ENCODE measurements around the gene UGT1A8. TPM values are rescaled to one million over a fixed set of nuclear protein-coding genes. Genes with fewer than 3 reads are reported as not detected.

The UGT1A8 gene
- total and polyA plus RNA-seq, 12 donors = 0.05 TPM; not detected in 11

DNA sequence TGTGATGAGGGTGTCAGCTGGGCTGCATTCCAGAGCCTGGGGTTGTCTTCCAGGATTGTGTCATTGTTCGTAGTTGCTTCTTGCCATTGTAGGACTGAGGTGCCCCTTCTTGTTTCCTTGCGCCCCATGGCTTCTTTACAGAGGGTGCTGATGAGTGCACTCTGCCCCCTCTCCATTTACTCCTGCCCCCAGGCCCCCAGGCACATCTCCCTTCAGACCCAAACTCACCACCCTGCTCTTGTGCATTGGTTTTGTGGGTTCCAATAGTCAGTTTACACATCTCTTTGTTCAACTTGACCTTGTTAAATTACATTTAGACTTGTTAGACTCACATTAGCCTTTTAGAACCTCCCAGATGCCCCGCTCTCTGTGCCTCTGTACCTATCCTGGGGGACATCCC lies 203.8 kb downstream of the UGT1A8 start:
- Histone ChIP-seq H3K4me3 (no peak overlapping the region), H3K27me3 (no peaks in the 10 kb centered on the region), H3K4me1 (replicated peaks in 1 of 2) (no peaks in the 10 kb centered on the region), H3K27ac (no peak overlapping the region), H3K36me3 (replicated peaks in 1 of 2) (no peaks in the 10 kb centered on the region), H3K9me3 (replicated peaks in 1 of 3) (no peaks in the 10 kb centered on the region)
- no peak for DNase-seq
- 83 to 95% (median 89%) methylated on average over 3 of the region's 3 CpGs for WGBS, 4 donors
- no peak for TF ChIP-seq POLR2A (IDR thresholded peaks at IDR 0.05)
- TF ChIP-seq, protein P1, sequence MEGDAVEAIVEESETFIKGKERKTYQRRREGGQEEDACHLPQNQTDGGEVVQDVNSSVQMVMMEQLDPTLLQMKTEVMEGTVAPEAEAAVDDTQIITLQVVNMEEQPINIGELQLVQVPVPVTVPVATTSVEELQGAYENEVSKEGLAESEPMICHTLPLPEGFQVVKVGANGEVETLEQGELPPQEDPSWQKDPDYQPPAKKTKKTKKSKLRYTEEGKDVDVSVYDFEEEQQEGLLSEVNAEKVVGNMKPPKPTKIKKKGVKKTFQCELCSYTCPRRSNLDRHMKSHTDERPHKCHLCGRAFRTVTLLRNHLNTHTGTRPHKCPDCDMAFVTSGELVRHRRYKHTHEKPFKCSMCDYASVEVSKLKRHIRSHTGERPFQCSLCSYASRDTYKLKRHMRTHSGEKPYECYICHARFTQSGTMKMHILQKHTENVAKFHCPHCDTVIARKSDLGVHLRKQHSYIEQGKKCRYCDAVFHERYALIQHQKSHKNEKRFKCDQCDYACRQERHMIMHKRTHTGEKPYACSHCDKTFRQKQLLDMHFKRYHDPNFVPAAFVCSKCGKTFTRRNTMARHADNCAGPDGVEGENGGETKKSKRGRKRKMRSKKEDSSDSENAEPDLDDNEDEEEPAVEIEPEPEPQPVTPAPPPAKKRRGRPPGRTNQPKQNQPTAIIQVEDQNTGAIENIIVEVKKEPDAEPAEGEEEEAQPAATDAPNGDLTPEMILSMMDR (IDR thresholded peaks at IDR 0.05) = no peak
- intact Hi-C loops (cut with DNase I) = no loop called here

DNA sequence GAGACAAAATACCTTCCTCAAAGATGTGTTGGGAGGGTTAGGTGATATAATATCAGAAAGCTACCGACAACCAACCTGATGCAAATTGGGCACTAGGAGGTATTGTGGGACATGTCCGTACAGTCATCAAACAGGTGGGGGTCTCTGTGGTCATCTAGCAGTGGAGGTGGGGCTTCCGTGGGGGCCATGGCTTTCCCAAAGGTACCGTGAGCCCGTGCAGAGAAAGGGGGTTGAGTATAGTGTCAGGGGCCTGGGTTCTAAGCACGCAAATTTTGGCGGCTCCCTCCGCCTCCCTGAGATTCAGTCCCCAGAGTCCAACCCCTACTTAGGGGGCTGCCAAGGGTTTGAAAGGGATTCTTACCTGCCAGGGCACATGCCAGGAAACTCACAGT lies 204.3 kb downstream of the UGT1A8 start:
- intact Hi-C loops (cut with DNase I) = no loop called here

DNA sequence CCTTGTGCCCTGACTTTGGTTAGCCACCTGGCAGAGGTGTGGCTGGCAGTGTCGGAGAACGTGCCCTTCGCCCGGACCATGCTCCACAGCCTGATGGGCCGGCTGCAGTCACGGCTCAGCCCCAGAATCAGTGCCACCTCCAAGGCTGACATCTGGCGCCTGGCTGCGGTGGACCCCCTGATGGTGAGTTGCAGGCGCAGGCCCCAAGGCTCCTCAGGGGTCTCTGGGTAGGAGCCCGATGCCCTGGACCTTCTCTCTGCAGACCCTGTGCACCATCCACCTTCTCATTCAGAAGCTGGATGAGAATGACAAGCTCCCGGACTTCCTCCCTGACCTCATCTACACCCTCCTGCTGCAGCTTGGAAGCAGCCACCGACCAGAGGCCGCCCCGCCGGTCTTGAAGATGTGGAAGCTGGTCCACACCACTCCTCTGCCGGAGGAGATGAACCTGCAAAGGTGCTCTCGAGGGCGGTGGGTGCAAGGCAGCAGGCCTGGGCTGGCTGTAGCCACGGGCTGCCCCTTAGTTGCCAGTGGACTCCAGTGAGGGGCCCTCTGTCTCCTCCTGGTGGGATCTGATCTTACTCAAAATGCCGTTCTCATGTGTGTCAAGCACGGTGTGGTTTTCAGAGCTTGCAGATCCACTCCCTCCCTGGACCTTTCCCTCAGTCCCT lies 204.8 kb downstream of the UGT1A8 start:
- no peak for DNase-seq
- TF ChIP-seq, protein P1 (IDR thresholded peaks at IDR 0.05) = no peak
- no peak for TF ChIP-seq POLR2A (IDR thresholded peaks at IDR 0.05)
- intact Hi-C loops (cut with DNase I) = no loop called here
- no peaks in the 10 kb centered on the region for H3K4me1 ChIP-seq (replicated peaks in 1 of 2)
- H3K4me3 ChIP-seq = no peak overlapping the region
- H3K27me3 ChIP-seq = no peaks in the 10 kb centered on the region
- H3K9me3 ChIP-seq (replicated peaks in 1 of 3) = no peaks in the 10 kb centered on the region
- H3K36me3 ChIP-seq (replicated peaks in 1 of 2) = no peaks in the 10 kb centered on the region
- H3K27ac ChIP-seq = no peak overlapping the region
- 85 to 93% (median 87%) methylated on average over 3 to 21 of the region's 21 CpGs for WGBS, 4 donors

More for the DNA sequence above, 204.3 kb downstream of the UGT1A8 start:
- TF ChIP-seq POLR2A (IDR thresholded peaks at IDR 0.05) = no peak
- TF ChIP-seq, protein P1 (IDR thresholded peaks at IDR 0.05) = no peak
- WGBS, 4 donors = 86 to 95% (median 91%) methylated on average over 5 to 8 of the region's 8 CpGs
- Histone ChIP-seq H3K36me3 (replicated peaks in 1 of 2) (no peaks in the 10 kb centered on the region), H3K27me3 (no peaks in the 10 kb centered on the region), H3K9me3 (replicated peaks in 1 of 3) (no peaks in the 10 kb centered on the region), H3K4me1 (replicated peaks in 1 of 2) (no peaks in the 10 kb centered on the region), H3K27ac (no peak overlapping the region), H3K4me3 (no peak overlapping the region)
- no peak for DNase-seq

Other genes with a start within 250 kb of the UGT1A8 start
- 10 to 100 TPM; 29.9 to 64.7 (median 44.1) TPM for gene USP40, start 50.9 kb upstream of the UGT1A8 start, total RNA-seq
- 10 to 100 TPM; 25.1 to 98.7 (median 85.4) TPM for gene USP40, start 50.9 kb upstream of the UGT1A8 start, polyA plus RNA-seq
- gene UGT1A10, start 18.8 kb downstream of the UGT1A8 start, total RNA-seq = not detected
- not detected for gene UGT1A10, start 18.8 kb downstream of the UGT1A8 start, polyA plus RNA-seq
- not detected for gene UGT1A9, start 54.3 kb downstream of the UGT1A8 start, total RNA-seq
- gene UGT1A9, start 54.3 kb downstream of the UGT1A8 start, polyA plus RNA-seq = not detected
- gene UGT1A7, start 64.3 kb downstream of the UGT1A8 start, total RNA-seq = 10 to 100 TPM in 1 of 9 donors, 1 to 10 TPM in 1, under 1 TPM in 5, not detected in 2; 0.11 to 10.1 (median 0.94) TPM
- under 1 TPM in 2 of 3 donors, not detected in 1; 0.33 to 0.74 TPM for gene UGT1A7, start 64.3 kb downstream of the UGT1A8 start, polyA plus RNA-seq
- gene UGT1A6, start 75.3 kb downstream of the UGT1A8 start, total RNA-seq = not detected
- under 1 TPM in 1 of 3 donors, not detected in 2; 0.16 TPM for gene UGT1A6, start 75.3 kb downstream of the UGT1A8 start, polyA plus RNA-seq
- gene UGT1A5, start 95.3 kb downstream of the UGT1A8 start, total RNA-seq = under 1 TPM in 1 of 9 donors, not detected in 8; 0.43 TPM
- gene UGT1A5, start 95.3 kb downstream of the UGT1A8 start, polyA plus RNA-seq = not detected
- gene UGT1A4, start 101.1 kb downstream of the UGT1A8 start, total RNA-seq = under 1 TPM in 1 of 9 donors, not detected in 8; 0.36 TPM
- gene UGT1A4, start 101.1 kb downstream of the UGT1A8 start, polyA plus RNA-seq = not detected
- not detected for gene UGT1A3, start 111.4 kb downstream of the UGT1A8 start, total RNA-seq
- gene UGT1A3, start 111.4 kb downstream of the UGT1A8 start, polyA plus RNA-seq = not detected
- under 1 TPM in 1 of 9 donors, not detected in 8; 0.52 TPM for gene UGT1A1, start 142.6 kb downstream of the UGT1A8 start, total RNA-seq
- gene UGT1A1, start 142.6 kb downstream of the UGT1A8 start, polyA plus RNA-seq = under 1 TPM in 1 of 3 donors, not detected in 2; 0.08 TPM
- gene MROH2A, start 160.7 kb downstream of the UGT1A8 start, total RNA-seq = not detected
- under 1 TPM in 1 of 3 donors, not detected in 2; 0.13 TPM for gene MROH2A, start 160.7 kb downstream of the UGT1A8 start, polyA plus RNA-seq
- gene HJURP, start 236.9 kb downstream of the UGT1A8 start, total RNA-seq = 1 to 10 TPM in 7 of 9 donors, under 1 TPM in 2; 0.28 to 7.5 (median 1.8) TPM
- 1 to 10 TPM in 1 of 3 donors, under 1 TPM in 2; 0.61 to 2.2 (median 0.72) TPM for gene HJURP, start 236.9 kb downstream of the UGT1A8 start, polyA plus RNA-seq

Measured in adrenal gland (tissue), 12 donors.